Measurements from ENCODE around the gene MAP3K7CL. TPM values are rescaled to one million over a fixed set of nuclear protein-coding genes. Genes with fewer than 3 reads are reported as not detected.

Gene MAP3K7CL
- total RNA-seq, 1 experiment from 2014 or later, result 28.3 TPM

Other genes starting within 250 kb of the MAP3K7CL start
- 9.0 and 10.8 TPM in 2 replicates for gene LTN1, start 137.8 kb upstream of the MAP3K7CL start, total RNA-seq (2014; rRNA removed; shearing (Covaris generic); ENCODE audit: low replicate concordance)
- gene RWDD2B, start 111.3 kb upstream of the MAP3K7CL start, total RNA-seq (2014; rRNA removed; shearing (Covaris generic); ENCODE audit: low replicate concordance), result 7.3 and 8.4 TPM in 2 replicates
- gene USP16, start 106.0 kb upstream of the MAP3K7CL start, total RNA-seq (2014; rRNA removed; shearing (Covaris generic); ENCODE audit: low replicate concordance), result 27.8 and 41.8 TPM in 2 replicates
- 312 and 373 TPM in 2 replicates for gene CCT8, start 57.0 kb upstream of the MAP3K7CL start, total RNA-seq (2014; rRNA removed; shearing (Covaris generic); ENCODE audit: low replicate concordance)
- 13.1 and 29.2 TPM in 2 replicates for gene BACH1, start 168.3 kb downstream of the MAP3K7CL start, total RNA-seq (2014; rRNA removed; shearing (Covaris generic); ENCODE audit: low replicate concordance)

Data from MG63 (cell line).